ENCODE data around the gene IL27RA. TPM values are rescaled to one million over a fixed set of nuclear protein-coding genes. Genes with fewer than 3 reads are reported as not detected.

The IL27RA gene
- total RNA-seq, 1 experiment from 2014 or later: 18.3 TPM

DNA sequence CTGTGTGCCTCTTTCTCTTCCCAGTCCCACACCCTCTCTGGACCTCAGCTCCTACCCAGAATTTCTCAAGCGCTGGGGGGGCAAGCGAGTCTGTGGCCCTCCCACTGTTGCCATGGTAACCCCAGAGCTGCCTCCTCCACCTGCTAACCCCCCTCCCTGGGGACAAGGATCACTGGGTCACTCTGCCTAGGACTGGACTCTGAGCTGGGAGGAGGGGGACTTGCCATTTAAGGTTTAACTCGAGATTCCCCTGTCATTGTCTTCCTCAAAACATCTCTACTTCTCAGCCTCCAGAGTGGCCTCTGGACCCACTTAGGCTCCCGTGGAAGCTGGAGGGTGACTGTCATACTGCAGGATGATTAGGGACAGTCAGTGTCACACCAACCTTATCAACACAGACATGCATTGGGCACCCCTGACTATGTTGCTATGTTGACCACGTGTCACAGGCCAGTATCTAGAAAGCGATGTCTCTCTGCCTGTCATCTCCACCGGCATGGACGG lies 28.1 kb downstream of the IL27RA start:
- no peaks in the 10 kb centered on the region for H3K27me3 ChIP-seq (ENCODE audit: insufficient read depth, low read length)
- H3K36me3 ChIP-seq (ENCODE audit: control insufficient read depth in 1 of 2, insufficient read depth in 2 of 2, low read length in 2 of 2): no peaks in the 10 kb centered on the region
- no peaks in the 10 kb centered on the region for H3K9me3 ChIP-seq (ENCODE audit: control insufficient read depth in 1 of 2, insufficient read depth in 1 of 2, low read depth in 1 of 2, low read length in 2 of 2)
- no peaks in the 10 kb centered on the region for H3K9me2 ChIP-seq (ENCODE audit: insufficient read depth)
- no peaks in the 10 kb centered on the region for H3K79me2 ChIP-seq (ENCODE audit: insufficient read depth, low read length)
- no peak overlapping the region for H2AFZ ChIP-seq (ENCODE audit: low read depth, low read length, poor library complexity, severe bottlenecking)
- POLR2A ChIA-PET: no interaction called here
- BruUV-seq (replicated peaks): no TSS peak
- TF ChIP-seq JUND (IDR thresholded peaks at IDR 0.05): no peak
- no peak for TF ChIP-seq CEBPB (IDR thresholded peaks at IDR 0.05; ENCODE audit: low read depth)
- TF ChIP-seq, protein P1, sequence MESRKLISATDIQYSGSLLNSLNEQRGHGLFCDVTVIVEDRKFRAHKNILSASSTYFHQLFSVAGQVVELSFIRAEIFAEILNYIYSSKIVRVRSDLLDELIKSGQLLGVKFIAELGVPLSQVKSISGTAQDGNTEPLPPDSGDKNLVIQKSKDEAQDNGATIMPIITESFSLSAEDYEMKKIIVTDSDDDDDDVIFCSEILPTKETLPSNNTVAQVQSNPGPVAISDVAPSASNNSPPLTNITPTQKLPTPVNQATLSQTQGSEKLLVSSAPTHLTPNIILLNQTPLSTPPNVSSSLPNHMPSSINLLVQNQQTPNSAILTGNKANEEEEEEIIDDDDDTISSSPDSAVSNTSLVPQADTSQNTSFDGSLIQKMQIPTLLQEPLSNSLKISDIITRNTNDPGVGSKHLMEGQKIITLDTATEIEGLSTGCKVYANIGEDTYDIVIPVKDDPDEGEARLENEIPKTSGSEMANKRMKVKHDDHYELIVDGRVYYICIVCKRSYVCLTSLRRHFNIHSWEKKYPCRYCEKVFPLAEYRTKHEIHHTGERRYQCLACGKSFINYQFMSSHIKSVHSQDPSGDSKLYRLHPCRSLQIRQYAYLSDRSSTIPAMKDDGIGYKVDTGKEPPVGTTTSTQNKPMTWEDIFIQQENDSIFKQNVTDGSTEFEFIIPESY (IDR thresholded peaks at IDR 0.05; ENCODE audit: extremely low read depth, insufficient replicate concordance, low read length): no peak
- TF ChIP-seq RAD21 (IDR thresholded peaks at IDR 0.05; ENCODE audit: low read depth): no peak
- TF ChIP-seq ZNF274 (IDR thresholded peaks at IDR 0.05; ENCODE audit: low read depth, low read length): no peak
- TF ChIP-seq, protein P2, sequence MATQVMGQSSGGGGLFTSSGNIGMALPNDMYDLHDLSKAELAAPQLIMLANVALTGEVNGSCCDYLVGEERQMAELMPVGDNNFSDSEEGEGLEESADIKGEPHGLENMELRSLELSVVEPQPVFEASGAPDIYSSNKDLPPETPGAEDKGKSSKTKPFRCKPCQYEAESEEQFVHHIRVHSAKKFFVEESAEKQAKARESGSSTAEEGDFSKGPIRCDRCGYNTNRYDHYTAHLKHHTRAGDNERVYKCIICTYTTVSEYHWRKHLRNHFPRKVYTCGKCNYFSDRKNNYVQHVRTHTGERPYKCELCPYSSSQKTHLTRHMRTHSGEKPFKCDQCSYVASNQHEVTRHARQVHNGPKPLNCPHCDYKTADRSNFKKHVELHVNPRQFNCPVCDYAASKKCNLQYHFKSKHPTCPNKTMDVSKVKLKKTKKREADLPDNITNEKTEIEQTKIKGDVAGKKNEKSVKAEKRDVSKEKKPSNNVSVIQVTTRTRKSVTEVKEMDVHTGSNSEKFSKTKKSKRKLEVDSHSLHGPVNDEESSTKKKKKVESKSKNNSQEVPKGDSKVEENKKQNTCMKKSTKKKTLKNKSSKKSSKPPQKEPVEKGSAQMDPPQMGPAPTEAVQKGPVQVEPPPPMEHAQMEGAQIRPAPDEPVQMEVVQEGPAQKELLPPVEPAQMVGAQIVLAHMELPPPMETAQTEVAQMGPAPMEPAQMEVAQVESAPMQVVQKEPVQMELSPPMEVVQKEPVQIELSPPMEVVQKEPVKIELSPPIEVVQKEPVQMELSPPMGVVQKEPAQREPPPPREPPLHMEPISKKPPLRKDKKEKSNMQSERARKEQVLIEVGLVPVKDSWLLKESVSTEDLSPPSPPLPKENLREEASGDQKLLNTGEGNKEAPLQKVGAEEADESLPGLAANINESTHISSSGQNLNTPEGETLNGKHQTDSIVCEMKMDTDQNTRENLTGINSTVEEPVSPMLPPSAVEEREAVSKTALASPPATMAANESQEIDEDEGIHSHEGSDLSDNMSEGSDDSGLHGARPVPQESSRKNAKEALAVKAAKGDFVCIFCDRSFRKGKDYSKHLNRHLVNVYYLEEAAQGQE (IDR thresholded peaks at IDR 0.05; ENCODE audit: low read depth): no peak
- TF ChIP-seq, protein P3, sequence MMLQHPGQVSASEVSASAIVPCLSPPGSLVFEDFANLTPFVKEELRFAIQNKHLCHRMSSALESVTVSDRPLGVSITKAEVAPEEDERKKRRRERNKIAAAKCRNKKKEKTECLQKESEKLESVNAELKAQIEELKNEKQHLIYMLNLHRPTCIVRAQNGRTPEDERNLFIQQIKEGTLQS (IDR thresholded peaks at IDR 0.05): no peak
- no peak for TF ChIP-seq FOSL1 (IDR thresholded peaks at IDR 0.05; ENCODE audit: low read depth)
- no peak for TF ChIP-seq EGR1 (IDR thresholded peaks at IDR 0.05; ENCODE audit: low read depth)
- no peak for TF ChIP-seq SIN3A (IDR thresholded peaks at IDR 0.05; ENCODE audit: low read depth)
- no peak for TF ChIP-seq CBX3 (IDR thresholded peaks at IDR 0.05; ENCODE audit: low read depth)
- TF ChIP-seq, protein P4, sequence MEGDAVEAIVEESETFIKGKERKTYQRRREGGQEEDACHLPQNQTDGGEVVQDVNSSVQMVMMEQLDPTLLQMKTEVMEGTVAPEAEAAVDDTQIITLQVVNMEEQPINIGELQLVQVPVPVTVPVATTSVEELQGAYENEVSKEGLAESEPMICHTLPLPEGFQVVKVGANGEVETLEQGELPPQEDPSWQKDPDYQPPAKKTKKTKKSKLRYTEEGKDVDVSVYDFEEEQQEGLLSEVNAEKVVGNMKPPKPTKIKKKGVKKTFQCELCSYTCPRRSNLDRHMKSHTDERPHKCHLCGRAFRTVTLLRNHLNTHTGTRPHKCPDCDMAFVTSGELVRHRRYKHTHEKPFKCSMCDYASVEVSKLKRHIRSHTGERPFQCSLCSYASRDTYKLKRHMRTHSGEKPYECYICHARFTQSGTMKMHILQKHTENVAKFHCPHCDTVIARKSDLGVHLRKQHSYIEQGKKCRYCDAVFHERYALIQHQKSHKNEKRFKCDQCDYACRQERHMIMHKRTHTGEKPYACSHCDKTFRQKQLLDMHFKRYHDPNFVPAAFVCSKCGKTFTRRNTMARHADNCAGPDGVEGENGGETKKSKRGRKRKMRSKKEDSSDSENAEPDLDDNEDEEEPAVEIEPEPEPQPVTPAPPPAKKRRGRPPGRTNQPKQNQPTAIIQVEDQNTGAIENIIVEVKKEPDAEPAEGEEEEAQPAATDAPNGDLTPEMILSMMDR (IDR thresholded peaks at IDR 0.05 in 2 of 3, conservative IDR thresholded peaks at IDR 0.05 in 1 of 3; ENCODE audit: borderline replicate concordance in 1 of 3, insufficient read depth in 1 of 3, low read depth in 2 of 3, low read length in 2 of 3): no peak
- TF ChIP-seq ELF1 (IDR thresholded peaks at IDR 0.05; ENCODE audit: borderline replicate concordance, low read depth): no peak
- TF ChIP-seq, protein P5, sequence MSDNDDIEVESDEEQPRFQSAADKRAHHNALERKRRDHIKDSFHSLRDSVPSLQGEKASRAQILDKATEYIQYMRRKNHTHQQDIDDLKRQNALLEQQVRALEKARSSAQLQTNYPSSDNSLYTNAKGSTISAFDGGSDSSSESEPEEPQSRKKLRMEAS (IDR thresholded peaks at IDR 0.05): no peak
- TF ChIP-seq SP1 (IDR thresholded peaks at IDR 0.05; ENCODE audit: low read depth): no peak
- TF ChIP-seq POLR2A (IDR thresholded peaks at IDR 0.05; ENCODE audit: borderline replicate concordance, extremely low read depth, insufficient read depth, insufficient read length): no peak
- TF ChIP-seq ZFX (IDR thresholded peaks at IDR 0.05): no peak
- CTCF ChIA-PET: interaction anchor here (0.6 to 5.7 kb wide), 16 partner anchors 8 to 218 kb away, joined by 3 to 83 read pairs (median 6); partner anchors contain the start of genes ASF1B, IL27RA, MISP3 and RFX1
- H3K9ac ChIP-seq (ENCODE audit: low read length): no peak overlapping the region
- H3K4me2 ChIP-seq (ENCODE audit: low read length): no peak overlapping the region
- intact Hi-C loops (cut with micrococcal nuclease): no loop called here
- no peaks in the 10 kb centered on the region for H4K20me1 ChIP-seq (ENCODE audit: insufficient read depth)
- no peak overlapping the region for H3K27ac ChIP-seq (ENCODE audit: low read depth, low read length)
- ATAC-seq (no peak), DNase-seq (ENCODE audit: low read depth, low spot score) (no peak)
- RAD21 ChIA-PET (ENCODE audit: low non-redundant PET in 1 of 2, low total read pairs in 2 of 2, uncharacterized antibody in 2 of 2, unreplicated experiment in 2 of 2): no interaction called here
- peaks cover 22 to 36% of the 10 kb centered on the region in 2 experiments for H3K4me1 ChIP-seq (ENCODE audit: control insufficient read depth in 1 of 2, insufficient read depth in 2 of 2, low read length in 2 of 2)
- H3K4me3 ChIP-seq (replicated peaks in 1 of 2; ENCODE audit: low read depth in 1 of 2, low read length in 2 of 2): no peak overlapping the region

Data from HCT116 (cell line).